ENCODE data around the gene UBL4B. TPM values are rescaled to one million over a fixed set of nuclear protein-coding genes. Genes with fewer than 3 reads are reported as not detected.

Gene UBL4B, protein sequence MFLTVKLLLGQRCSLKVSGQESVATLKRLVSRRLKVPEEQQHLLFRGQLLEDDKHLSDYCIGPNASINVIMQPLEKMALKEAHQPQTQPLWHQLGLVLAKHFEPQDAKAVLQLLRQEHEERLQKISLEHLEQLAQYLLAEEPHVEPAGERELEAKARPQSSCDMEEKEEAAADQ
- total RNA-seq (2022; extraction: Qiagen RNA extraction) = not detected in 5 replicates

DNA sequence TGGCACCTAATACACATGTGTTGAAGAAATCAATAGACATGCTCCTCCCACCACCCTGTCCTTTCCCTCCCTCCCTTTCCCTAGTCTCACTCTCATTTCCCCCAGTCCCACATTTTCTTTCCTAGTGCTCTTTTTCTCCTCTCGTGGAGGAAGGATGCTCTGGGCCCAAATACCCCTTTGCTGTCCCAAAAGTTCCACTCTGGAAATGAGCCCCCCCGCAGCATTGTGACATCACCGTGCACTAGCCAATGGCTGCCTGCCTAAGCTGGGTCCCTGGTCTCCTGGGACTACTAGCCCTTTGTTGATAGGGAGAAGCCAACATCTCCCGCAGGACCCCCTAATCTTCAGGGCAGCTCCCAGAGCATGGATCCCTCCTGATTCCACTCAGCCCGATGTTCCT is at the start of gene UBL4B:
TSS of gene UBL4B (plus strand) at position 301 of the 400 bp plus-strand sequence. CDS start at position 393, 92 bp downstream.

DNA sequence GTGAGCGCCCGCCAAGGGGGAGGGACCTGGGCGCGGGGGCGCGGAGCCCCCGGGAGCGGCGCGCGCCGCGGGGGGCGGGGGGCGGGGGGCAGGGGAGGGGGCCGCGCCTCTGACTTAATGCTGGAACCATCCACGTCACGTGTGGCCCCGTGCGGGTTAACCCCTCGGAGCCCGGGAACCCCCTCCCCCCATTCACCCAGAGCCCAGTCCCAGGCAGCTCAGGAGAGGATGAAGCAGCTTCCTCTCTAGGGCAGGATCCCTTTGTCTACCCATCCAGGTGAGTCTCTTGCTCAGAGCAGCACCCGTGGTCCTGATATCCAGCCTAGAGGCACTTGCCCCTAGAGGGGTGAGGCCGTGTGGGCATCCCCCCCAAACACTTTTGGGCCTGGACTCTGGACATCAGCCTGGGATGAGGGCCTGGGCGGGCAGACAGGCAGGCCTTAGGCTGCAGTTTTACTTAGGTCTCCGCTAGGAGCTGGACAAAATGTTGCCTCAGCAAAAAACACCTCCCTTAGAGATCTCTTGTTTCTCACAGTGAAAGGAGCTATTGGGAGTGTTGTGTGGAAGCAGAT is 41.5 kb upstream of the UBL4B start, which contains the start of gene ALX3:
TSS of gene ALX3 (minus strand) at position 2 of the 572 bp plus-strand sequence. CDS start 60 bp downstream, outside the sequence.

DNA sequence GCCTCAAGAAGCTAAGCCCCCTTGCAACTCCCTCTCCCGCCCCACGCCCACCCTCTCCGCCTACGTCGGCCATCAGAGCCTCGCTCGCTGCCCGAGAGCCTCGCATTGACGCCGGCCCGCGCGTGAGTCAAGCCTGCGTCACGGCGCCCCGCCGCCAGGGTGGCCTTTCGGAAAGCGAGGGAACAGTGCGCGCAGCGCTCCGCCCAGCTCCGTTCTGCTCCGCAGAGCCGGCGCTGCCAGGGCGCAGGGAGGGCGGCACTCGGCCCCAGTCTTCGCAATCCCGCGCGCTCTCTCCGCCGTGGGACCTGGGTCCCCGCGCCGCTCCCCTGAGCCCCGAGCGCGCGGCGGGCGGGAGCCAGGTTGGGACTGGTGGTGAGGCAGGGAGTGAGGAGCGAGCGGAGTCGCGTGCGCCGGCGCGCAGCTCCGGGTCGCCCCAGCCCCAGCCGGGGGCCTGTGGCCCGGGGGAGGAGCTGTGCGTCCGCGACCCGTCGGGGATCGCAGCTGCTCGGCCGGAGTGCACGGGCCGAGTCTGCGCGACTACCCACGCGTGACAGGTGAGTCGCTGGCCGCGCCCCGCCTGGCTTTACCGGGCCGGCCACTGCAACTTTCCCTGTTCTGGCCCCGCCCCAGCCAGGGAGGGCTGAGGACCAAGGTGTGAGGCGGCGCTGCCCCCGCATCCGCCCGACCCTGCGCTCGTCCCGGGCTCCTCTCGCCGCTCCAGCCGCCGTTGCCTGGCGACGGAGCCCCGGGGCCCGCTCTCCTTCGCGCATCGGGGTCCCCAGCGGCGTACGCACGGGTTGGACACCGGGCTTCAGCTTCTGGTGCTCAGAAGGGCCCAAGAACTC is 38.3 kb downstream of the UBL4B start, which contains the start of gene SLC6A17:
TSS of gene SLC6A17 (plus strand) at position 165 of the 845 bp plus-strand sequence. CDS start 16,436 bp downstream, outside the sequence.

Other genes starting within 250 kb of the UBL4B start
- gene CSF1, start 201.6 kb upstream of the UBL4B start, total RNA-seq (2022; extraction: Qiagen RNA extraction) = 12.5 to 17.2 TPM (median 16.2 TPM) in 5 replicates
- 41.7 to 64.0 TPM (median 56.3 TPM) in 5 replicates for gene AHCYL1, start 127.7 kb upstream of the UBL4B start, total RNA-seq (2022; extraction: Qiagen RNA extraction)
- gene STRIP1, start 77.8 kb upstream of the UBL4B start, total RNA-seq (2022; extraction: Qiagen RNA extraction) = 10.7 to 14.9 TPM (median 12.5 TPM) in 5 replicates
- gene ALX3, start 41.8 kb upstream of the UBL4B start, total RNA-seq (2022; extraction: Qiagen RNA extraction) = not detected in 5 replicates
- gene SLC6A17, start 38.1 kb downstream of the UBL4B start, total RNA-seq (2022; extraction: Qiagen RNA extraction) = 3.4 to 6.5 TPM (median 5.3 TPM) in 5 replicates
- 2.0 to 4.5 TPM (median 3.6 TPM) in 5 replicates for gene KCNC4, start 97.9 kb downstream of the UBL4B start, total RNA-seq (2022; extraction: Qiagen RNA extraction)
- 6.7 to 12.1 TPM (median 10.6 TPM) in 5 replicates for gene RBM15, start 226.9 kb downstream of the UBL4B start, total RNA-seq (2022; extraction: Qiagen RNA extraction)